HepG2 (cell line): ENCODE results near the gene FETUB. TPM values are rescaled to one million over a fixed set of nuclear protein-coding genes. Genes with fewer than 3 reads are reported as not detected.
A peak's percentile ranks its signal among the peaks of the same experiment; 100 is the strongest.

Source experiments
- AHDC1 ChIP-seq: sonication (generic); formaldehyde crosslinking; IDR thresholded peaks from 2 replicates; pipeline ENCODE4 v1.5.1; 2020; ENCODE audit warnings: mild to moderate bottlenecking, missing genetic modification reagents, borderline replicate concordance
- BCL3 ChIP-seq: sonication (generic); formaldehyde crosslinking; IDR thresholded peaks from 2 replicates; pipeline ENCODE4 v1.5.1; 2020; ENCODE audit warnings: mild to moderate bottlenecking, missing genetic modification reagents, moderate library complexity
- BHLHE40 ChIP-seq: IDR thresholded peaks from 2 replicates; pipeline ENCODE4 v1.6.1; 2011; ENCODE audit warnings: low read length, improper control_type of control experiment
- BRF2 ChIP-seq: sonication (generic); formaldehyde crosslinking; IDR thresholded peaks from 2 replicates; pipeline ENCODE4 v1.8.1; 2022; ENCODE audit warnings: mild to moderate bottlenecking, missing genetic modification reagents
- CSRNP1 ChIP-seq: sonication (generic); formaldehyde crosslinking; IDR thresholded peaks from 2 replicates; pipeline ENCODE4 v1.8.1; 2023; ENCODE audit warnings: mild to moderate bottlenecking, missing genetic modification reagents
- FOXA3 ChIP-seq: IDR thresholded peaks from 2 replicates; pipeline ENCODE4 v1.6.1; 2016; ENCODE audit warnings: missing genetic modification reagents, missing compliant biosample characterization
- MED1 ChIP-seq: sonication (generic); formaldehyde crosslinking; IDR thresholded peaks from 2 replicates; pipeline ENCODE4 v1.4.0; 2020; ENCODE audit warnings: missing genetic modification reagents
- MYNN ChIP-seq: sonication (generic); formaldehyde crosslinking; IDR thresholded peaks from 2 replicates; pipeline ENCODE4 v1.4.0; 2020; ENCODE audit warnings: mild to moderate bottlenecking, low read depth, missing genetic modification reagents
- NR1H2 ChIP-seq: sonication (generic); formaldehyde crosslinking; IDR thresholded peaks from 2 replicates; pipeline ENCODE4 v1.8.1; 2022; ENCODE audit warnings: low read depth, missing genetic modification reagents, borderline replicate concordance
- SMARCE1 ChIP-seq: fragments of 450-650 bp; IDR thresholded peaks from 2 replicates; pipeline ENCODE4 v1.6.1; 2017; ENCODE audit warnings: borderline replicate concordance
- SP1 ChIP-seq, 2 experiments: fragments of 450-650 bp in 1 of 2; sonication (generic) in 1 of 2; formaldehyde crosslinking in 1 of 2; IDR thresholded peaks; 2 replicates each; pipeline versions ENCODE4 v1.4.0 to v1.6.1; 2016 to 2020; ENCODE audit warnings: missing genetic modification reagents in 1 of 2
- ZBTB10 ChIP-seq: sonication (generic); formaldehyde crosslinking; IDR thresholded peaks from 2 replicates; pipeline ENCODE4 v1.4.0; 2020; ENCODE audit warnings: missing genetic modification reagents, borderline replicate concordance
- ZNF333 ChIP-seq: sonication (generic); formaldehyde crosslinking; IDR thresholded peaks from 2 replicates; pipeline ENCODE4 v1.4.0; 2020; ENCODE audit warnings: mild to moderate bottlenecking, missing genetic modification reagents, borderline replicate concordance
- ZNF546 ChIP-seq: sonication (generic); formaldehyde crosslinking; conservative IDR thresholded peaks from 2 replicates; pipeline ENCODE4 v1.8.1; 2023; ENCODE audit warnings: mild to moderate bottlenecking, missing genetic modification reagents
- ZNF788 ChIP-seq: sonication (generic); formaldehyde crosslinking; IDR thresholded peaks from 2 replicates; pipeline ENCODE4 v1.5.0; 2020; ENCODE audit warnings: mild to moderate bottlenecking, missing genetic modification reagents, borderline replicate concordance
- polyA plus RNA-seq, 8 experiments: library from polyadenylated mRNA; depleted of rRNA in 3 of 8; stranded (reverse) in 7 of 8; unstranded in 1 of 8; fragments of >200 nt; fragmentation: Illumina TruSeq in 4 of 8; extraction: Trizol in 4 of 8; gene quantifications; 2 replicates each; pipeline versions ENCODE4 v1.2.1 to v1.2.3, GENCODE V29; 2011 to 2016; ENCODE audit warnings: low read depth in 4 of 8, missing spikeins in 1 of 8, mixed read lengths in 1 of 8; ENCODE audit not compliant: insufficient read depth in 1 of 8
- total RNA-seq, 5 experiments: library from RNA; depleted of rRNA; stranded (reverse); fragments of >200 nt; fragmentation: Illumina TruSeq; extraction: Trizol; gene quantifications; 2 replicates each; pipeline ENCODE4 v1.2.3, GENCODE V29; 2016; ENCODE audit warnings: low read depth in 1 of 5

FETUB gene
- total and polyA plus RNA-seq, 2 of the 13 experiments (the other 11 are each of a cell fraction or from before 2014, with no cell fraction given): 2.1 to 4.4 TPM

- TF ChIP-seq ZBTB10 (CRISPR knock-in tag) (no peak), FOXA3 (CRISPR knock-in tag) (no peak; the same call in 1 of the 2 replicates), ZNF546 (CRISPR knock-in tag) (no peak), MED1 (CRISPR knock-in tag) (peak; percentile 33; the same call in 1 of the 2 replicates), BCL3 (CRISPR knock-in tag) (0 out of 2 replicates have a peak, but pooled peaks have one; percentile 67), ZNF333 (CRISPR knock-in tag) (no peak; the same call in 1 of the 2 replicates), ZNF788 (CRISPR knock-in tag) (0 out of 2 replicates have a peak, but pooled peaks have one; percentile 32), AHDC1 (CRISPR knock-in tag) (no peak), BHLHE40 (peak; percentile 49; the same call in 1 of the 2 replicates), MYNN (CRISPR knock-in tag) (no peak), BRF2 (CRISPR knock-in tag) (peak; percentile 82), SP1 (IDR thresholded peaks at IDR 0.05) (no peak), SP1 (CRISPR knock-in tag; IDR thresholded peaks at IDR 0.05) (no peak), NR1H2 (CRISPR knock-in tag) (no peak), CSRNP1 (CRISPR knock-in tag) (no peak), SMARCE1 (no peak)
Measured at GRCh38 chr3:186614597-186615483, 25.4 kb upstream of the FETUB start (continued).
